Brain pericyte (primary cell): ENCODE data around the gene HS3ST3A1.

Source experiments
- DNase-seq: peaks from one replicate; pipeline ENCODE4 v3.0.0-alpha.2; 2012; ENCODE audit warnings: low read depth, low spot score

The HS3ST3A1 gene

GRCh38 chr17:13598353-13599167 lies 3.2 kb downstream of the HS3ST3A1 start:
- no peak for DNase-seq

- DNase-seq: no peak
Observed at GRCh38 chr17:13597723-13598347, 3.9 kb downstream of the HS3ST3A1 start.

GRCh38 chr17:13596241-13596923 lies 5.3 kb downstream of the HS3ST3A1 start:
- DNase-seq: no peak

- DNase-seq: no peak
Observed at GRCh38 chr17:13595599-13595899, 6.2 kb downstream of the HS3ST3A1 start.

DNA sequence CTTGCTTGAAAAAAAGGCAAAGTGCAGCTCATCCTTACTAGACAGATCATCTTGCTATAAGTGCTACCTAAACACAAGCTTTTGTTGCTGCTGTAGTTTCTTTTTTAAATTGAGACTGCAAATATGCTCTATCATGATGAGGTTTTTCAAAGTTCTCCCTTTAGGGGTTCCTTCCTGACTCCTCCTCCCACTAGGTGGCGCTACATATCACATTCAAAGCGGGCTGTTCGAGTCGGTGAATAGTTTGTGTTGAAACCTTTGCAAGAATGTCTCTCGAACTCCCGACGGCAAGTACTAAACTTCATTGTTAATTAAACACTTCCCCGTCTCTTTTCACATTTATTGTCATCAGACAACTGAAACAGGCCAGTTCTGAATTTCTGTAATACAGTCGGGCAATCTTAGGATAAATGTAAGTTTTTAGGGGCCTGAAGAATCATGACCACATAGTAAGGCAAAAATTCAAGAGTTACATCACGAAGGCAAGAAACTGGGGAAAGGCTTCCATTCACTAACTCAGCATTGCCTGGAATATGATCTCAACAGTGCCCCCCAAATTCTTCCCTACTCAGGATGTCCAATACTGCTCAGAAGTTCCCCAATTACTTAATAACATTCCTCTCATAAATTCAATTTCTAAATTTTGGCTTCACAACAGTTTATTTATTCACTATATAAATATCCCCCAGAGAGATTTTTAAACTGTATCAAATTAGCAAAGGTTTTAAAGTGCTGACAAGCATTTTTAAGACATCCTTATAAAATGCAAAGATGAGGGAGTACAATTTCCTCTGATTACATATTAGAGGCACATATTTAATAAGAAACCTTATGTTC lies 6.7 kb downstream of the HS3ST3A1 start:
- DNase-seq: peak; percentile 56

GRCh38 chr17:13594310-13594709 lies 7.4 kb downstream of the HS3ST3A1 start:
- no peak for DNase-seq

DNA sequence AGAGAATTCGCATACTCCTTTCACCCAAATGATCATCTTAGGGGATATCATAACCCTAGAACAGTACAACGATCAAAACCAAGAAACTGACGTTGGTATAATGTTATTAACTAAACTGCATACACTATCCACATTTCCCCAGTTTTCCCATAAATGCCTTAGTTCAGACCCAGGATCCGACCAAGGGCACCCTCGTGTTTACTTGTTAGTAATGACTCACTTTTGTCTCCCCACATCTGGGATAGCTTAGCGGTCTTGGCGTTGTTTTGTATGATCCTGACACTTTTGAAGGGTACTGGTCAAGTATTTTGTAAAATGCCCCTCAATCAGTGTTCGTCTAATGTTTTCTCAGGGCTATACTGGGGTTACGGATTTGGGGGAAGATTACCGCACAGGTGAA lies 8.0 kb downstream of the HS3ST3A1 start:
- DNase-seq: no peak

DNA sequence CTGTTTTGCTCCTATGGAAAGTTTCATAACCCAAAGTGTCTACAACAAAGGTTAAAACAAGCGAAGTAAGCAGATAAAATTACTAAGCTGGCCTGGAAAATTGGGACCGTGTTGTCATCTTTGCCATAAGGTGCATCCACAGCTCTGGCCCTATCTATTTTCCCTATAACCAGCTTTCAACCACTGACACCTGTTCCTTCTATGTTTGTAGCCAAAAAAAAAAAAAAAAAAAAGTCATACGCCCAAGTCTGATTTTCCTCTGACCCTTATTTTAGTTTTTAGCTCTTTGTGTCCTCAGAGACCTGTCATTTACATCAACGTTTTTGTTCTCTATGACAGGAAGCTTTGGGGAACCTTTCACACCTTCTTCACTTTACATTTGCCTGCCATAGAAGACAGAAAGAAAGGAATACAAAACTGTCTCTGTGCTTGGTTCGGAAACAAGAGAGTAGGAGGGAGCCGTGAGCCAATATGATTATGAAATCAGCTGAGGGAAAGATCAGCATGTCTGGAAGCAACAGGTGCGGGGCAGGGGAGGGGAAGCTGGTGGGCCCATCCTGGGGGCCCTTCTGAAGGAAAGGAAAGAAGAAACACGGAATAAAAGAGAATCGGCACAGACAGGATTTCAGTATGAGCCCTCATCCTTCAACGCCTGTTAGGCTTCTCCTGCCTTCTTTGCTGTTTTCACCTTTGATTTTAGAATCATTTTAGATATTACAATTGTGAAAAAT lies 8.5 kb downstream of the HS3ST3A1 start:
- DNase-seq: no peak

DNA sequence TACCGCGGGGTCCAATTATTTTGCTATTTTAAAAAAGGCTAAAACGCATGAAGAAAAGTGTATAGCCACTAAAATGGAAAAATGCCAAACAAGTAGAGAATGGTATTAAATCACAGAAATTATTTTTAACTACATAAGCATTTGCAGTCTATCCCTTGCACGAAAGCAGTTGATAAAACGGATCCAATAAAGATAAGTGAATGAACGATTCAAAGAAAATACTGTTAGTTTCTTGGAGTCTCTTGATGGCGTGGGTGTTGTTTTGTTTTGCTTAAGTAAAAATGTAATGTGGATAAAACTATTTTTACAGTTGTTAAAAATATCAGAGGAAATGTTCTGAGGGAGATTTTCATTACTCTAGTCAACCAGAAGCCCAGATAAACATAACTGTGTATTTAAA lies 9.3 kb downstream of the HS3ST3A1 start:
- DNase-seq: no peak

- DNase-seq: no peak
Observed at GRCh38 chr17:13590441-13590840, 11.3 kb downstream of the HS3ST3A1 start.

DNA sequence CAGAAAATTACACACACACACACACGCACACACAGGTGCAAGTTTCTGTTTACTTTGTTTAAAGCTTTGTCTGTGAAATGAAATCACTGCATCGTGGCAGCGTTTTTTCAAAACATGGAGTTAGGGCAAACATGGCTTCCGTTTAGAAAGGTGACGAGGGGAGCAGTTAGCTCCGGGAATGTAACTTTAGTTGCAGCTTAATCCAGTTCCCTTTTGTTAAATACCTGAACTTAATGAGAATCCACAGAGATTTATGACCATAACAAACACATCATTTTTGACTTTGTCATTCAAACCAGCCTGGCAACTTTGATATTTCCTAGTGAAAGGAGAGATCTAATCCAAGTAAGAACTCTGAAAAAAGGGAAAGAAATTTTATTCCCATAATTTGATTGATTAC lies 12.1 kb downstream of the HS3ST3A1 start:
- no peak for DNase-seq

- no peak for DNase-seq
Observed at GRCh38 chr17:13587487-13588338, 14.0 kb downstream of the HS3ST3A1 start.

DNA sequence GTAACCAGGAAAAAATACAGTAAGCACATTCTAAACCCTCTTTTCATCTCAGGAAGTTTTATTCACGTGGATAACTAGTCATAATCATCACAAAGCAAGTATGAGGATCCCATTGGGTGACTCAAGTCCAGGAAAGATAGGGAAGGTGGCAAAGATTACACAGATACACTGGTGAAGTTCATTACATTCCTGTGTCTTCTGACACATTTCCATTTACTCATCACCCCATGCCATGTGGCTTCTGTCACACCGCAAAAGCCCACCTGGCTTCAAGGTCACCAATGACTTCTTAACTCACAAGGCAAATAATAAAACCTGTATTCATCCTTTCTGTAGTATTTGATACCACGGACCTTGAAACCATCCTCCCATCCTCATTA lies 17.0 kb downstream of the HS3ST3A1 start:
- no peak for DNase-seq

- DNase-seq: no peak
Observed at GRCh38 chr17:13583996-13584700, 17.6 kb downstream of the HS3ST3A1 start.

- DNase-seq: no peak
Observed at GRCh38 chr17:13582776-13583547, 18.8 kb downstream of the HS3ST3A1 start.

DNA sequence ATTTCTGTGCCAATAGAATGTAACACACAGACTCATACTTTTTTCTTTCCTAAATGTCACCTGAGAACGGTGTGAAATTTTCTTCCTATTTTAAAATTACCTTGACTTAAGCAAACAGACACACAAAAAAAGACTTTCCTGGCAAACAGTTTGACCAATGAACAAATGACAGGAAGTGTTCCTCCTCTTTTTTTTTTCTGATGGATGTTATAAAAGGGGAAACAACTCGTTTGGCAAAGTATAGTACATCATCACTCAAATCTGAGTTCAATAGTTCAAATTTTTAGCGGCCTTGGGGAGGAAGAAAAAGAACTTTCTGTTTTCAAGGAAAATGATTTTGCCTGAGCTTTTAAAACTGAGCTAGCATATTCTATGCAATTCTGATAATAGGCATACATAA lies 19.8 kb downstream of the HS3ST3A1 start:
- no peak for DNase-seq

DNA sequence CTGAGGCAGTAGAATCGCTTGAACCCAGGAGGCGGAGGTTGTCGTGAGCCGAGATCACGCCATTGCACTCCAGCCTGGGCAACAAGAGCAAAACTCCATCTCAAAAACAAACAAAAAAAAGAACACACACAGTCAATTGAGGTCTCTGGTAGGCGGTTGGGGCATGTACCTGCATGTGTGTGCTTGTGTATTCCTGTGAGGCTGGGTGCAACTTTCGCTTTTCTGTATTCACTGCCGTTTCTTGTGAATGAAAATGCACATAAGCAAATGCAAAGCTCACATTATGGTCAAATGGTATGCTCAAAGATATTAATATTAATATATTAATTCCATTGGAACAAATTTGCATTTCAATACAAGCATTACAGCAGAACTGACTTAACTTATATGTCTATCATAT lies 20.9 kb downstream of the HS3ST3A1 start:
- DNase-seq: no peak

DNA sequence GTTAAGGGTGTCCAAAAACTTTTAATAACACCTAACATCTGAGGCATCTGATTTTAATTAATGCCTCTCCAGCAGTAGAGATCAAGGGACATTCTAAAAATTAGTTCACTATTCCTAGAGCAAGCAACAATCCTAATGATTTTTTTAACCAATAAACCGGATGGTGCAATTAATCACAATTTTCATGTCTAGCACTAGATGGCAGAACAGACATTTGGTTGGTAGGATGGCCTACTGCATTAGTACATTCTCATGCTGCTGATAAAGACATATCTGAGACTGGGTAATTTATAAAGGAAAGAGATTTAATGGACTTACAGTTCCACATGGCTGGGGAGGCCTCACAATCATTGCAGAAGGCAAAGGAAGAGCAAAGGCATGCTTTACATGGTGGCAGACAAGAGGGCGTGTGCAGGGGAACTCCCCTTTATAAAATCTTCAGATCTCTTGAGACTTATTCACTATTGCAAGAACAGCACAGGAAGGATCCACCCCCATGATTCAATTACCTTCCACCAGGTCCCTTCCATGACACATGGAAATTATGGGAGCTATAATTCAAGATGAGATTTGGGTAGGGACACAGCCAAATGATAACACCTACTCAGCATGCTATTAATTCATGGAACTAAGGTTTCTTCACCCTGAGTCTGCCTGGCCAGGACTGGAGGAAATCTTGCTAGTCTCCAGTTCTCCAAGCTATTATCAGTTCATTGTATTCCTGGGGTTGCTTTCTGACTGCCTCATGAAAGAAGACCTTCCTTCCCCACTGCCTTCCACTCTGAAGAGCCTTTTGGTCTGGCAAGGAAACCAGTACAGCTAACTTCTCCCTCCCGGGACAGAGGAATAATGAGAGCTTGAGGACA lies 24.8 kb downstream of the HS3ST3A1 start:
- DNase-seq: no peak
